ENCODE results near the gene CPNE1.
"Not testable (repeated sequence)": the region's sequence is repeated elsewhere in the genome, so short reads cannot be mapped to it uniquely, and the experiment has no call there.

CPNE1 gene

GRCh38 chr20:35664466-35665206 lies at the start of gene CPNE1, which contains the start of gene RBM12:
TSS of gene CPNE1 (minus strand) at chr20:35664900. CDS start at chr20:35632923, 31,977 bp downstream.
TSS of gene RBM12 (minus strand) at chr20:35664900. CDS start at chr20:35655322, 9,578 bp downstream.
- DNase-seq, result peak; percentile 81

- DNase-seq, result no peak
Measured at GRCh38 chr20:35714127-35714526, 49.4 kb upstream of the CPNE1 start.

GRCh38 chr20:35713120-35713519 lies 48.4 kb upstream of the CPNE1 start:
- DNase-seq, result not testable (repeated sequence)

GRCh38 chr20:35711588-35712209 lies 47.0 kb upstream of the CPNE1 start:
- DNase-seq, result no peak

GRCh38 chr20:35710884-35711587 lies 46.3 kb upstream of the CPNE1 start:
- DNase-seq, result no peak

GRCh38 chr20:35710039-35710438 lies 45.3 kb upstream of the CPNE1 start:
- DNase-seq, result no peak

GRCh38 chr20:35709259-35709658 lies 44.6 kb upstream of the CPNE1 start:
- DNase-seq, result no peak

- no peak for DNase-seq
Measured at GRCh38 chr20:35708502-35708901, 43.8 kb upstream of the CPNE1 start.

GRCh38 chr20:35706591-35707529 lies 42.2 kb upstream of the CPNE1 start:
- DNase-seq, result not testable (repeated sequence)

- not testable (repeated sequence) for DNase-seq
Measured at GRCh38 chr20:35705894-35706293, 41.2 kb upstream of the CPNE1 start.

- DNase-seq, result no peak
Measured at GRCh38 chr20:35704514-35705261, 40.0 kb upstream of the CPNE1 start.

GRCh38 chr20:35702824-35703695 lies 38.4 kb upstream of the CPNE1 start:
- DNase-seq, result no peak

GRCh38 chr20:35702051-35702823 lies 37.5 kb upstream of the CPNE1 start:
- DNase-seq, result no peak

- no peak for DNase-seq
Measured at GRCh38 chr20:35700625-35701148, 36.0 kb upstream of the CPNE1 start.

GRCh38 chr20:35699957-35700624 lies 35.4 kb upstream of the CPNE1 start:
- no peak for DNase-seq

- DNase-seq, result peak; percentile 12
Measured at GRCh38 chr20:35699127-35699956, 34.6 kb upstream of the CPNE1 start, which contains the start of the genes NFS1 and ROMO1. TSS of gene NFS1 (minus strand) at chr20:35699352. CDS start at chr20:35699288, 64 bp downstream. TSS of gene ROMO1 (plus strand) at chr20:35699405. CDS start at chr20:35699633, 228 bp downstream.

- DNase-seq, result no peak
Measured at GRCh38 chr20:35698298-35699126, 33.8 kb upstream of the CPNE1 start.
